ENCODE results near the gene ARHGEF3.

Gene ARHGEF3

DNA sequence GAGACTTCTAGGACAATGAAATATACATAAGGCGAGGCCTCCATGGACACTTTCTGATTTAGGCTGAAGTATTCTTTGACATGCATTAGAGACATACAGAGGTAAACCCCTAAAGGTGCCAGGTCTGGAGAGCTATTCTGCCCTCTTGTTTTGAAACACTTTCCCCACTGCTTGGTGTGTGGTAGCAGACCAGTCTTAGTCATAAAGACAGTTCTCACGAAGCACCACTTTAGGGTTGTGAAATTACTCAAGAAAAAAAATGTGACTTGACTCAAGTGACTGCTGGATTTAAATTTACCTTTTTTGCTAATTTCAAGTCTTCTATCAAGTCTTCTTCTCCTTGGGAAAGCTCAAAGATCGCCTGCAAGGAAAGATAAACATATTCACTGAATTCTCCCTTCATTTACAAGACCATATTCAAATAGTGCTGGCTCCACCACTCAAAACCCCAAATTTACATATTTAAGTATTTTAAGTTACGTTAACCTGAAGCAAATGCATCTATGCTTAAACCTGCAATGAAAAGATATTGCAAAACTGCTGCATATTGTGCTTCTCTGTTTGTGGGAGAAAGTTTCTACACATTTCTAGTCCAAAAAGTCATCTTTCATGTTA lies 48.4 kb downstream of the ARHGEF3 start:
- TF ChIP-seq, protein P1, sequence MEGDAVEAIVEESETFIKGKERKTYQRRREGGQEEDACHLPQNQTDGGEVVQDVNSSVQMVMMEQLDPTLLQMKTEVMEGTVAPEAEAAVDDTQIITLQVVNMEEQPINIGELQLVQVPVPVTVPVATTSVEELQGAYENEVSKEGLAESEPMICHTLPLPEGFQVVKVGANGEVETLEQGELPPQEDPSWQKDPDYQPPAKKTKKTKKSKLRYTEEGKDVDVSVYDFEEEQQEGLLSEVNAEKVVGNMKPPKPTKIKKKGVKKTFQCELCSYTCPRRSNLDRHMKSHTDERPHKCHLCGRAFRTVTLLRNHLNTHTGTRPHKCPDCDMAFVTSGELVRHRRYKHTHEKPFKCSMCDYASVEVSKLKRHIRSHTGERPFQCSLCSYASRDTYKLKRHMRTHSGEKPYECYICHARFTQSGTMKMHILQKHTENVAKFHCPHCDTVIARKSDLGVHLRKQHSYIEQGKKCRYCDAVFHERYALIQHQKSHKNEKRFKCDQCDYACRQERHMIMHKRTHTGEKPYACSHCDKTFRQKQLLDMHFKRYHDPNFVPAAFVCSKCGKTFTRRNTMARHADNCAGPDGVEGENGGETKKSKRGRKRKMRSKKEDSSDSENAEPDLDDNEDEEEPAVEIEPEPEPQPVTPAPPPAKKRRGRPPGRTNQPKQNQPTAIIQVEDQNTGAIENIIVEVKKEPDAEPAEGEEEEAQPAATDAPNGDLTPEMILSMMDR (conservative IDR thresholded peaks at IDR 0.05; ENCODE audit: low read length) = no peak
- H3K4me3 ChIP-seq (ENCODE audit: low read length) = no peak overlapping the region
- DNase-seq (ENCODE audit: low read depth) = peak; percentile 80

DNA sequence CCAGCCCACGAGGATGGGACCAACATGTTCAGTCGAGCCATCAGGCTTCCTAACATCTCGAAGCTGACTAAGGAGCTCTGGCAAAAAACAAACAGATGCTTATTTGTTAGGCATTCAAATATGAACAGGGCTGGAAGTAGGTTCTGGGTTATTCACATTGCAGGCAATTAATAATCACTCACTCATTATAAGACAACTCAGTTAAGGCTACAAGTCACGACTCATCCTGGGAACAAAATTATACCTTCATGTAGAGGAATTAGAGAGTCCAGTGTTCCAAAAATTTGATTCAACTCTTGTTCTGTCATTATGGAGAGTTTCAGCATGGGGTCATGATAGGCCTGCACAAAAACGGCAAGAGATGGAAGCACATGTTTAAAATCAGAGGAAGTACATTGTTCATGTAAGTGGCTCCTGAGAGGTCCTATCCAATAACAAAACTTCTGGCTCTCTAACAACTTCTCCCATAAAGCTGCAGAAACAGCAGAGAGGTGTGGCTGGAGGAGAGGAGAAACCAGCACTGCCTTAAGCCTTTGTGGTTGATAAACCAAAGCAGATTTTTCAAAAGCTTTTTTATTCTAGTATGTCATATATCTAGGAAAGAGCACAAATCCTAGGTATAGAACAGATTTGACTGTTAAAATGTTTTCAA lies 50.6 kb downstream of the ARHGEF3 start:
- TF ChIP-seq, protein P1 (conservative IDR thresholded peaks at IDR 0.05; ENCODE audit: low read length) = no peak

GRCh38 chr3:56748663-56749231 lies 53.0 kb downstream of the ARHGEF3 start:
- TF ChIP-seq, protein P1 (conservative IDR thresholded peaks at IDR 0.05; ENCODE audit: low read length) = no peak
- DNase-seq (ENCODE audit: low read depth) = no peak
- no peak overlapping the region for H3K4me3 ChIP-seq (ENCODE audit: low read length)

More for the DNA sequence above, 50.6 kb downstream of the ARHGEF3 start:
- no peak for DNase-seq (ENCODE audit: low read depth)
- H3K4me3 ChIP-seq (ENCODE audit: low read length) = no peak overlapping the region

DNA sequence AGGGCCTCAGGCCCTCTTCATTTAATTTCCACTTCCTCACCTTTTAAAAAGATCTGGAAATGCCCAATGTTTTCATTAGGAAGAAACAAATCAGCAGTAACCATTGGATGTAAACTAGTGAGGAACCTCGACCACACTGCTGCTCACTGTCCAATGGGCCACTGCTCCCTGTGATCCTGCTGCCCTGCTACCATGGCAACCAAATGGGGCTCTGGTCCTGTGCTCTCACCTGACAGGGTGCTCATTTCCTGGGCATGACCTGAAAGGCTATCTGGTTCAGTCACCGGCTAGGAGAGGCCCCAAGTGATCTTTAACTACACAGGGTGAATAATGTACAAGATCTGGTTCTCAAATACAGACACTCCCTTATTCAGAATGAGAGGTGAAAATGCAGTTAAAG lies 54.6 kb downstream of the ARHGEF3 start:
- no peak for DNase-seq (ENCODE audit: low read depth)
- H3K4me3 ChIP-seq (ENCODE audit: low read length) = no peak overlapping the region
- TF ChIP-seq, protein P1 (conservative IDR thresholded peaks at IDR 0.05; ENCODE audit: low read length) = no peak

- H3K4me3 ChIP-seq (ENCODE audit: low read length) = no peak overlapping the region
- TF ChIP-seq, protein P1 (conservative IDR thresholded peaks at IDR 0.05; ENCODE audit: low read length) = no peak
- DNase-seq (ENCODE audit: low read depth) = no peak
These were observed 57.7 kb downstream of the ARHGEF3 start for GRCh38 chr3:56744016-56744415.

DNA sequence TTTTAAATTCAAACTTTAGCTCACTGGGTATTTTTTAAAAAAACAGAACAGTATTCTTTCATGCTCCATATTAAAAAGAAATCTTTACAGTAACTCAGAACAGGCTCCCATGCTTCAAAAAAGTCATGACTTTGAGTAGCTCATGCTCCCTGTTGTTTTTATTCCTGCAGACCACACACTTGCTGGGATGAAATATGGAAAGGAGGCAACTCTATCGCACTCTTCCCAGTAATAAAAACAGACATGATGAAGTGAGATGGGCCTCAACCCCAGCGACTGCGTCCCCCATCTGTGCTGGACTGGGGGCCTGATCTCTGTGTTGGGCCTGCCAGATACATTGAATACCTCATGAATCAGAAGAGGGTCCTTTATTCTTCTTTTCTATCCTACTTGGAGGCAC lies 58.9 kb downstream of the ARHGEF3 start:
- no peak overlapping the region for H3K4me3 ChIP-seq (ENCODE audit: low read length)
- TF ChIP-seq, protein P1 (conservative IDR thresholded peaks at IDR 0.05; ENCODE audit: low read length) = no peak
- DNase-seq (ENCODE audit: low read depth) = no peak

GRCh38 chr3:56739036-56739435 lies 62.7 kb downstream of the ARHGEF3 start:
- no peak for DNase-seq (ENCODE audit: low read depth)
- TF ChIP-seq, protein P1 (conservative IDR thresholded peaks at IDR 0.05; ENCODE audit: low read length) = no peak
- H3K4me3 ChIP-seq (ENCODE audit: low read length) = no peak overlapping the region

All from AG10803 (cell line).